GM19397 (cell line): Measurements from ENCODE around the gene EEPD1.
"Not testable (repeated sequence)": the region's sequence is repeated elsewhere in the genome, so short reads cannot be mapped to it uniquely, and the experiment has no call there.

Experiments used
- ATAC-seq: cut with Tn5 transposase; IDR thresholded peaks from one replicate; pipeline ENCODE4 v1.9.1; 2021; ENCODE audit warnings: mild to moderate bottlenecking, moderate library complexity; ENCODE audit not compliant: unreplicated experiment

EEPD1 gene

GRCh38 chr7:36152756-36153570 is at the start of gene EEPD1:
TSS of gene EEPD1 (plus strand) at chr7:36153254. CDS start at chr7:36154325, 1,071 bp downstream.
- ATAC-seq = peak; percentile 96

GRCh38 chr7:36103837-36104561 is 49.1 kb upstream of the EEPD1 start:
- ATAC-seq = no peak

GRCh38 chr7:36106972-36107908 is 45.8 kb upstream of the EEPD1 start:
- not testable (repeated sequence) for ATAC-seq

- no peak for ATAC-seq
These were observed 45.0 kb upstream of the EEPD1 start for GRCh38 chr7:36107926-36108631.

- no peak for ATAC-seq
These were observed 43.9 kb upstream of the EEPD1 start for GRCh38 chr7:36109013-36109627.

GRCh38 chr7:36110584-36110983 is 42.5 kb upstream of the EEPD1 start:
- no peak for ATAC-seq

GRCh38 chr7:36112969-36113368 is 40.1 kb upstream of the EEPD1 start:
- ATAC-seq = no peak

GRCh38 chr7:36114355-36114754 is 38.7 kb upstream of the EEPD1 start:
- ATAC-seq = no peak

GRCh38 chr7:36115448-36116321 is 37.4 kb upstream of the EEPD1 start:
- ATAC-seq = peak; percentile 98

GRCh38 chr7:36116347-36117202 is 36.5 kb upstream of the EEPD1 start:
- ATAC-seq = no peak

- ATAC-seq = no peak
These were observed 35.7 kb upstream of the EEPD1 start for GRCh38 chr7:36117203-36117840.

- no peak for ATAC-seq
These were observed 34.7 kb upstream of the EEPD1 start for GRCh38 chr7:36118344-36118743.

GRCh38 chr7:36119005-36119706 is 33.9 kb upstream of the EEPD1 start:
- no peak for ATAC-seq

GRCh38 chr7:36119983-36120646 is 32.9 kb upstream of the EEPD1 start:
- not testable (repeated sequence) for ATAC-seq

- not testable (repeated sequence) for ATAC-seq
These were observed 27.4 kb upstream of the EEPD1 start for GRCh38 chr7:36125630-36126029.

GRCh38 chr7:36127075-36127740 is 25.8 kb upstream of the EEPD1 start:
- peak; percentile 64 for ATAC-seq
